NT2/D1 (cell line): ENCODE measurements around the gene PRKCH.

ENCODE experiments used
- DNase-seq: peaks from one replicate; pipeline ENCODE4 v3.0.0-alpha.2; 2011; ENCODE audit warnings: low read depth, low spot score
- H3K27me3 ChIP-seq: 2 replicates; pipeline ENCODE4 v1.6.0; 2011; ENCODE audit warnings: mild to moderate bottlenecking; ENCODE audit not compliant: insufficient read length, insufficient read depth
- H3K36me3 ChIP-seq: 2 replicates; pipeline ENCODE4 v1.6.1; 2011; ENCODE audit warnings: mild to moderate bottlenecking, low read length, mixed read lengths; ENCODE audit not compliant: insufficient read depth, insufficient read length
- H3K4me1 ChIP-seq: 2 replicates; pipeline ENCODE4 v1.5.1; 2011; ENCODE audit not compliant: insufficient read depth, insufficient read length
- H3K4me3 ChIP-seq: 2 replicates; pipeline ENCODE4 v1.5.1; 2011; ENCODE audit warnings: low read depth; ENCODE audit not compliant: insufficient read length
- H3K9ac ChIP-seq: 2 replicates; pipeline ENCODE4 v1.6.0; 2011; ENCODE audit warnings: low read depth; ENCODE audit not compliant: insufficient read length
- H3K9me3 ChIP-seq: 2 replicates; pipeline ENCODE4 v1.5.1; 2011; ENCODE audit warnings: mild to moderate bottlenecking, low read length; ENCODE audit not compliant: insufficient read depth
- SUZ12 ChIP-seq: IDR thresholded peaks from 2 replicates; pipeline ENCODE4 v1.6.1; 2011; ENCODE audit not compliant: insufficient read length, insufficient read depth; ENCODE audit errors: extremely low read depth
- YY1 ChIP-seq: IDR thresholded peaks from 2 replicates; pipeline ENCODE4 v1.6.1; 2011; ENCODE audit not compliant: insufficient read length, insufficient read depth
- ZNF274 ChIP-seq: IDR thresholded peaks from 2 replicates; pipeline ENCODE4 v1.6.1; 2011; ENCODE audit warnings: mild to moderate bottlenecking, low read depth, low read length

The PRKCH gene

GRCh38 chr14:61483476-61483875, 162.1 kb downstream of the PRKCH start:
- Histone ChIP-seq H3K36me3 (no peaks in the 10 kb centered on the region), H3K4me1 (peaks cover 4% of the 10 kb centered on the region)
- TF ChIP-seq ZNF274 = no peak

GRCh38 chr14:61484031-61484430, 162.7 kb downstream of the PRKCH start:
- Histone ChIP-seq H3K36me3 (no peaks in the 10 kb centered on the region), H3K4me3 (no peak overlapping the region)

More at GRCh38 chr14:61483476-61483875, 162.1 kb downstream of the PRKCH start:
- Histone ChIP-seq H3K9me3 (no peaks in the 10 kb centered on the region), H3K9ac (no peak overlapping the region), H3K4me3 (no peak overlapping the region), H3K27me3 (no peaks in the 10 kb centered on the region)
- no peak for DNase-seq

GRCh38 chr14:61484826-61485584, 163.6 kb downstream of the PRKCH start:
- Histone ChIP-seq H3K4me1 (no peaks in the 10 kb centered on the region), H3K36me3 (no peaks in the 10 kb centered on the region), H3K27me3 (no peaks in the 10 kb centered on the region), H3K9me3 (no peaks in the 10 kb centered on the region), H3K9ac (no peak overlapping the region), H3K4me3 (no peak overlapping the region)
- no peak for DNase-seq
- TF ChIP-seq YY1 = no peak
- no peak for TF ChIP-seq ZNF274
- no peak for TF ChIP-seq SUZ12

More at GRCh38 chr14:61484031-61484430, 162.7 kb downstream of the PRKCH start:
- Histone ChIP-seq H3K9me3 (no peaks in the 10 kb centered on the region), H3K4me1 (peaks cover 4% of the 10 kb centered on the region), H3K27me3 (no peaks in the 10 kb centered on the region), H3K9ac (no peak overlapping the region)
- no peak for TF ChIP-seq SUZ12
- no peak for TF ChIP-seq YY1
- no peak for TF ChIP-seq ZNF274
- no peak for DNase-seq

- Histone ChIP-seq H3K36me3 (no peaks in the 10 kb centered on the region), H3K9ac (no peak overlapping the region), H3K9me3 (no peaks in the 10 kb centered on the region)
Measured at GRCh38 chr14:61485661-61486060, 164.3 kb downstream of the PRKCH start.

GRCh38 chr14:61486930-61487495, 165.6 kb downstream of the PRKCH start:
- Histone ChIP-seq H3K9ac (no peak overlapping the region), H3K36me3 (no peaks in the 10 kb centered on the region), H3K27me3 (no peaks in the 10 kb centered on the region), H3K4me3 (no peak overlapping the region), H3K9me3 (no peaks in the 10 kb centered on the region), H3K4me1 (no peaks in the 10 kb centered on the region)
- DNase-seq = no peak
- TF ChIP-seq SUZ12 = no peak
- no peak for TF ChIP-seq YY1
- no peak for TF ChIP-seq ZNF274

More at GRCh38 chr14:61485661-61486060, 164.3 kb downstream of the PRKCH start:
- no peak overlapping the region for H3K4me3 ChIP-seq
- H3K4me1 ChIP-seq = no peaks in the 10 kb centered on the region
- H3K27me3 ChIP-seq = no peaks in the 10 kb centered on the region
- TF ChIP-seq ZNF274 (no peak), SUZ12 (no peak), YY1 (no peak)
- DNase-seq = no peak

- no peak overlapping the region for H3K9ac ChIP-seq
- H3K9me3 ChIP-seq = no peaks in the 10 kb centered on the region
- no peaks in the 10 kb centered on the region for H3K4me1 ChIP-seq
Measured at GRCh38 chr14:61488417-61489401, 167.3 kb downstream of the PRKCH start.

GRCh38 chr14:61489512-61489911, 168.1 kb downstream of the PRKCH start:
- no peaks in the 10 kb centered on the region for H3K36me3 ChIP-seq
- H3K9me3 ChIP-seq = no peaks in the 10 kb centered on the region
- no peaks in the 10 kb centered on the region for H3K4me1 ChIP-seq
- H3K4me3 ChIP-seq = no peak overlapping the region
- H3K27me3 ChIP-seq = no peaks in the 10 kb centered on the region
- no peak for DNase-seq
- H3K9ac ChIP-seq = no peak overlapping the region
- no peak for TF ChIP-seq YY1
- TF ChIP-seq ZNF274 = no peak
- no peak for TF ChIP-seq SUZ12

More at GRCh38 chr14:61488417-61489401, 167.3 kb downstream of the PRKCH start:
- no peaks in the 10 kb centered on the region for H3K27me3 ChIP-seq
- no peak for TF ChIP-seq SUZ12
- no peak for TF ChIP-seq ZNF274
- no peak for TF ChIP-seq YY1
- no peak overlapping the region for H3K4me3 ChIP-seq
- no peaks in the 10 kb centered on the region for H3K36me3 ChIP-seq
- DNase-seq = no peak
